H9 (cell line): ENCODE data around the gene NTRK3. TPM values are rescaled to one million over a fixed set of nuclear protein-coding genes. Genes with fewer than 3 reads are reported as not detected.

Source experiments
- DNase-seq: peaks from one replicate; pipeline ENCODE4 v3.0.0-alpha.2; 2017
- H2AFZ ChIP-seq: one replicate; pipeline ENCODE4 v1.6.1; 2013; ENCODE audit warnings: mild to moderate bottlenecking, low read length, control low read depth, moderate library complexity
- H2AK5ac ChIP-seq: 2 replicates; pipeline ENCODE4 v1.6.1; 2013; ENCODE audit warnings: low read length, control low read depth, mixed read lengths; ENCODE audit not compliant: insufficient read length
- H2BK120ac ChIP-seq: one replicate; pipeline ENCODE4 v1.6.1; 2013; ENCODE audit warnings: low read depth, mild to moderate bottlenecking, low read length, control low read depth, inconsistent platforms; ENCODE audit not compliant: poor library complexity, severe bottlenecking
- H2BK12ac ChIP-seq: 2 replicates; pipeline ENCODE4 v1.6.1; 2013; ENCODE audit warnings: low read length, control low read depth, mixed read lengths, low read depth; ENCODE audit not compliant: insufficient read length
- H2BK15ac ChIP-seq: 2 replicates; pipeline ENCODE4 v1.6.1; 2013; ENCODE audit warnings: low read depth, low read length, control low read depth
- H2BK20ac ChIP-seq: one replicate; pipeline ENCODE4 v1.6.1; 2013; ENCODE audit warnings: low read depth, mild to moderate bottlenecking, low read length, control low read depth, inconsistent platforms; ENCODE audit not compliant: poor library complexity, severe bottlenecking
- H2BK5ac ChIP-seq: 2 replicates; pipeline ENCODE4 v1.6.1; 2013; ENCODE audit warnings: low read length, control low read depth, mixed read lengths; ENCODE audit not compliant: insufficient read length
- H3K14ac ChIP-seq: 2 replicates; pipeline ENCODE4 v1.6.1; 2013; ENCODE audit warnings: low read length, control low read depth; ENCODE audit not compliant: insufficient read depth
- H3K18ac ChIP-seq: 2 replicates; pipeline ENCODE4 v1.6.1; 2013; ENCODE audit warnings: low read depth, mild to moderate bottlenecking, mixed read lengths, low read length, control low read depth; ENCODE audit not compliant: insufficient read length
- H3K23ac ChIP-seq: 2 replicates; pipeline ENCODE4 v1.6.1; 2013; ENCODE audit warnings: low read length, control low read depth, mixed read lengths, low read depth; ENCODE audit not compliant: insufficient read length
- H3K23me2 ChIP-seq: 2 replicates; pipeline ENCODE4 v1.6.1; 2013; ENCODE audit warnings: low read depth, mild to moderate bottlenecking, mixed read lengths, low read length, control low read depth; ENCODE audit not compliant: insufficient read length, poor library complexity, severe bottlenecking
- H3K27ac ChIP-seq: 2 replicates; pipeline ENCODE4 v1.5.1; 2013; ENCODE audit warnings: low read length, control low read depth, mixed read lengths, low read depth; ENCODE audit not compliant: insufficient read length
- H3K27me3 ChIP-seq: 2 replicates; pipeline ENCODE4 v1.6.1; 2013; ENCODE audit warnings: low read length, control low read depth, inconsistent platforms; ENCODE audit not compliant: insufficient read depth
- H3K4ac ChIP-seq: 2 replicates; pipeline ENCODE4 v1.6.1; 2013; ENCODE audit warnings: low read depth, mild to moderate bottlenecking, control low read depth, inconsistent platforms, low read length, moderate library complexity
- H3K4me1 ChIP-seq: 2 replicates; pipeline ENCODE4 v1.6.1; 2013; ENCODE audit warnings: low read length, control low read depth, inconsistent platforms; ENCODE audit not compliant: insufficient read depth
- H3K4me2 ChIP-seq: 2 replicates; pipeline ENCODE4 v1.6.1; 2013; ENCODE audit warnings: low read length, control low read depth, mixed read lengths; ENCODE audit not compliant: insufficient read length, insufficient read depth
- H3K56ac ChIP-seq: 2 replicates; pipeline ENCODE4 v1.6.1; 2013; ENCODE audit warnings: low read depth, mild to moderate bottlenecking, mixed read lengths, low read length, control low read depth; ENCODE audit not compliant: insufficient read length
- H3K79me1 ChIP-seq: 2 replicates; pipeline ENCODE4 v1.6.1; 2013; ENCODE audit warnings: low read depth, mild to moderate bottlenecking, moderate library complexity, low read length, control low read depth, inconsistent platforms; ENCODE audit not compliant: insufficient read depth, poor library complexity, severe bottlenecking
- H3K79me2 ChIP-seq: 2 replicates; pipeline ENCODE4 v1.6.1; 2013; ENCODE audit warnings: low read length, control low read depth, inconsistent platforms; ENCODE audit not compliant: insufficient read depth
- H3K9ac ChIP-seq: 2 replicates; pipeline ENCODE4 v1.6.1; 2013; ENCODE audit warnings: low read length, control low read depth, mixed read lengths; ENCODE audit not compliant: insufficient read length; ENCODE audit errors: extremely low read depth
- H3K9me3 ChIP-seq: one replicate; pipeline ENCODE4 v1.6.1; 2013; ENCODE audit warnings: low read depth, low read length, inconsistent platforms; ENCODE audit not compliant: control insufficient read depth
- H3T11ph ChIP-seq: one replicate; pipeline ENCODE4 v1.6.1; 2013; ENCODE audit warnings: mild to moderate bottlenecking, low read length, control low read depth, inconsistent platforms
- H4K20me1 ChIP-seq: one replicate; pipeline ENCODE4 v1.6.1; 2013; ENCODE audit not compliant: control insufficient read depth, insufficient read length, insufficient read depth
- H4K5ac ChIP-seq: 2 replicates; pipeline ENCODE4 v1.6.1; 2013; ENCODE audit warnings: low read depth, mild to moderate bottlenecking, mixed read lengths, low read length, control low read depth; ENCODE audit not compliant: insufficient read length
- H4K8ac ChIP-seq: replicated peaks from 2 replicates; pipeline ENCODE4 v1.6.1; 2013; ENCODE audit warnings: low read length, control low read depth, mixed read lengths, low read depth; ENCODE audit not compliant: insufficient read length
- H4K91ac ChIP-seq: 2 replicates; pipeline ENCODE4 v1.6.1; 2013; ENCODE audit warnings: low read depth, mild to moderate bottlenecking, moderate library complexity, mixed read lengths, low read length, control low read depth; ENCODE audit not compliant: insufficient read length
- H3K27ac Mint-ChIP-seq, 3 experiments: 2 replicates in 2 of 3; 3 replicates in 1 of 3; pipeline ENCODE4 v1.8.0; 2020 to 2021; ENCODE audit warnings: mixed read lengths in 3 of 3, mild to moderate bottlenecking in 1 of 3, moderate library complexity in 1 of 3
- H3K27me3 Mint-ChIP-seq: 2 replicates; pipeline ENCODE4 v1.8.0; 2021; ENCODE audit warnings: low read depth, mild to moderate bottlenecking, moderate library complexity, mixed read lengths
- H3K36me3 Mint-ChIP-seq, 3 experiments: 2 replicates in 2 of 3; 3 replicates in 1 of 3; pipeline ENCODE4 v1.8.0; 2020 to 2021; ENCODE audit warnings: low read depth in 3 of 3, mixed read lengths in 3 of 3; ENCODE audit not compliant: insufficient read depth in 1 of 3
- H3K4me1 Mint-ChIP-seq, 2 experiments: 2 replicates each; pipeline ENCODE4 v1.8.0; 2020; ENCODE audit warnings: mixed read lengths in 2 of 2
- H3K4me3 Mint-ChIP-seq, 2 experiments: 2 replicates in 1 of 2; 3 replicates in 1 of 2; pipeline ENCODE4 v1.8.0; 2020 to 2021; ENCODE audit warnings: mild to moderate bottlenecking in 2 of 2, mixed read lengths in 2 of 2, moderate library complexity in 1 of 2
- H3K9me3 Mint-ChIP-seq, 2 experiments: 2 replicates in 1 of 2; 3 replicates in 1 of 2; pipeline ENCODE4 v1.8.0; 2020; ENCODE audit warnings: mild to moderate bottlenecking in 2 of 2, mixed read lengths in 2 of 2, moderate library complexity in 1 of 2
- CTCF ChIP-seq: fragments of 200-600 bp; sonication (generic); conservative IDR thresholded peaks from 3 replicates; pipeline ENCODE4 v1.8.0; 2021; ENCODE audit warnings: antibody characterized with exemption, mild to moderate bottlenecking
- WGBS: extraction: QIAGEN DNeasy Blood & Tissue Kit; methylation state at CpG from one replicate; pipeline ENCODE4 v1.1.7; 2013; ENCODE audit warnings: missing lambda C conversion rate, low lambda C conversion rate, mixed read lengths; ENCODE audit not compliant: insufficient read length; ENCODE audit errors: extremely low coverage; 5-methylcytosine and 5-hydroxymethylcytosine counted together
- total RNA-seq: library from RNA; stranded (reverse); gene quantifications from 2 replicates; pipeline ENCODE4 v1.2.1, GENCODE V29; 2021

The NTRK3 gene
- total RNA-seq, 1 experiment from 2014 or later = 2.5 TPM

GRCh38 chr15:88125576-88125975 lies 131.0 kb downstream of the NTRK3 start:
- Histone ChIP-seq H4K20me1 (no peaks in the 10 kb centered on the region), H2AFZ (no peak overlapping the region), H3K9me3 (no peaks in the 10 kb centered on the region), H2BK15ac (no peak overlapping the region), H3K14ac (no peak overlapping the region), H3K4me2 (no peak overlapping the region), H3K4me1 (peaks cover 2% of the 10 kb centered on the region; the same call in 1 of the 2 replicates), H2BK120ac (no peak overlapping the region), H3T11ph (no peak overlapping the region), H3K18ac (no peak overlapping the region), H3K27ac (no peak overlapping the region), H3K4ac (no peak overlapping the region), H4K5ac (no peak overlapping the region), H3K9ac (no peak overlapping the region), H4K8ac (no peak overlapping the region), H3K79me1 (no peaks in the 10 kb centered on the region), H3K23me2 (no peaks in the 10 kb centered on the region), H4K91ac (no peak overlapping the region), H2BK12ac (no peak overlapping the region), H3K23ac (no peak overlapping the region), H3K79me2 (no peaks in the 10 kb centered on the region), H3K56ac (no peak overlapping the region), H2BK20ac (no peak overlapping the region), H2AK5ac (no peak overlapping the region), H2BK5ac (no peak overlapping the region), H3K27me3 (no peaks in the 10 kb centered on the region)
- no peaks in the 10 kb centered on the region for H3K27me3 Mint-ChIP-seq
- H3K4me3 Mint-ChIP-seq = no peak overlapping the region
- H3K4me1 Mint-ChIP-seq = peaks cover 21 to 30% of the 10 kb centered on the region in 2 experiments
- no CpG with 5 or more reads among the region's 7 CpGs for WGBS
- H3K27ac Mint-ChIP-seq = peak overlapping the region in 1 of 3 experiments; percentile 7; a peak in 1 of 7 replicates
- peaks cover 0 to 7% of the 10 kb centered on the region in 2 experiments; a peak in 3 of 5 replicates for H3K9me3 Mint-ChIP-seq
- no peak for TF ChIP-seq CTCF
- DNase-seq = no peak
- peaks cover 0 to 10% (median 9%) of the 10 kb centered on the region in 3 experiments; a peak in 4 of 7 replicates for H3K36me3 Mint-ChIP-seq
